HepG2 (cell line): ENCODE measurements around the gene RNU6-1. TPM values are rescaled to one million over a fixed set of nuclear protein-coding genes. Genes with fewer than 3 reads are reported as not detected.

ENCODE experiments used
- ARID4A ChIP-seq: sonication (generic); formaldehyde crosslinking; IDR thresholded peaks from 2 replicates; pipeline ENCODE4 v1.5.0; 2020; ENCODE audit warnings: mild to moderate bottlenecking, missing genetic modification reagents, borderline replicate concordance
- CBX2 ChIP-seq, 2 experiments: fragments of 200-600 bp in 1 of 2; sonication (generic); formaldehyde crosslinking in 1 of 2; IDR thresholded peaks; 2 replicates each; pipeline versions ENCODE4 v1.7.0 to v1.8.1; 2018 to 2022; ENCODE audit warnings: low read depth in 2 of 2, low read length in 1 of 2, mild to moderate bottlenecking in 1 of 2, missing genetic modification reagents in 1 of 2
- E2F1 ChIP-seq: sonication (generic); formaldehyde crosslinking; IDR thresholded peaks from 2 replicates; pipeline ENCODE4 v1.5.0; 2020; ENCODE audit warnings: missing genetic modification reagents
- FOXA3 ChIP-seq: IDR thresholded peaks from 2 replicates; pipeline ENCODE4 v1.6.1; 2016; ENCODE audit warnings: missing genetic modification reagents, missing compliant biosample characterization
- FOXC1 ChIP-seq: sonication (generic); formaldehyde crosslinking; IDR thresholded peaks from 2 replicates; pipeline ENCODE4 v1.8.0; 2022; ENCODE audit warnings: mild to moderate bottlenecking, missing genetic modification reagents, borderline replicate concordance
- FUBP1 ChIP-seq: sonication (generic); formaldehyde crosslinking; IDR thresholded peaks from 2 replicates; pipeline ENCODE4 v1.5.1; 2020; ENCODE audit warnings: missing genetic modification reagents, mild to moderate bottlenecking, borderline replicate concordance
- GABPB1 ChIP-seq: IDR thresholded peaks from 2 replicates; pipeline ENCODE4 v1.6.1; 2016; ENCODE audit warnings: mild to moderate bottlenecking, missing genetic modification reagents, moderate library complexity, missing compliant biosample characterization
- GLMP ChIP-seq: sonication (generic); formaldehyde crosslinking; IDR thresholded peaks from 2 replicates; pipeline ENCODE4 v1.9.0; 2021; ENCODE audit warnings: missing genetic modification reagents, mild to moderate bottlenecking, borderline replicate concordance
- HNRNPH1 ChIP-seq: fragments of 200-400 bp; formaldehyde crosslinking; optimal IDR thresholded peaks from 2 replicates; pipeline ENCODE3; 2017; ENCODE audit warnings: mild to moderate bottlenecking, low read depth, low read length
- HOXA5 ChIP-seq: sonication (generic); formaldehyde crosslinking; IDR thresholded peaks from 2 replicates; pipeline ENCODE4 v1.4.0; 2020; ENCODE audit warnings: missing genetic modification reagents
- JDP2 ChIP-seq: sonication (generic); formaldehyde crosslinking; IDR thresholded peaks from 2 replicates; pipeline ENCODE4 v1.8.1; 2022; ENCODE audit warnings: missing genetic modification reagents, borderline replicate concordance
- MEF2D ChIP-seq: sonication (generic); formaldehyde crosslinking; IDR thresholded peaks from 2 replicates; pipeline ENCODE4 v1.5.1; 2020; ENCODE audit warnings: mild to moderate bottlenecking, missing genetic modification reagents
- NFKBIZ ChIP-seq: IDR thresholded peaks from 2 replicates; pipeline ENCODE4 v1.6.1; 2018; ENCODE audit warnings: missing genetic modification reagents, missing compliant biosample characterization
- ZFP41 ChIP-seq: sonication (generic); formaldehyde crosslinking; IDR thresholded peaks from 2 replicates; pipeline ENCODE4 v1.4.0; 2020; ENCODE audit warnings: mild to moderate bottlenecking, missing genetic modification reagents, borderline replicate concordance
- ZNF335 ChIP-seq: sonication (generic); formaldehyde crosslinking; IDR thresholded peaks from 2 replicates; pipeline ENCODE4 v1.4.0; 2020; ENCODE audit warnings: missing genetic modification reagents
- ZSCAN20 ChIP-seq: sonication (generic); formaldehyde crosslinking; IDR thresholded peaks from 2 replicates; pipeline ENCODE4 v1.4.0; 2020; ENCODE audit warnings: missing genetic modification reagents, mild to moderate bottlenecking, borderline replicate concordance
- ZSCAN5A ChIP-seq: sonication (generic); formaldehyde crosslinking; IDR thresholded peaks from 2 replicates; pipeline ENCODE4 v1.8.0; 2022; ENCODE audit warnings: mild to moderate bottlenecking, missing genetic modification reagents, borderline replicate concordance
- polyA plus RNA-seq, 8 experiments: library from polyadenylated mRNA; depleted of rRNA in 3 of 8; stranded (reverse) in 7 of 8; unstranded in 1 of 8; fragments of >200 nt; fragmentation: Illumina TruSeq in 4 of 8; extraction: Trizol in 4 of 8; gene quantifications; 2 replicates each; pipeline versions ENCODE4 v1.2.1 to v1.2.3, GENCODE V29; 2011 to 2016; ENCODE audit warnings: low read depth in 4 of 8, missing spikeins in 1 of 8, mixed read lengths in 1 of 8; ENCODE audit not compliant: insufficient read depth in 1 of 8
- total RNA-seq, 5 experiments: library from RNA; depleted of rRNA; stranded (reverse); fragments of >200 nt; fragmentation: Illumina TruSeq; extraction: Trizol; gene quantifications; 2 replicates each; pipeline ENCODE4 v1.2.3, GENCODE V29; 2016; ENCODE audit warnings: low read depth in 1 of 5

The RNU6-1 gene
- total and polyA plus RNA-seq, 2 of the 13 experiments (the other 11 are each of a cell fraction or from before 2014, with no cell fraction given) = under 0.01 TPM; not detected in 1

GRCh38 chr15:67863442-67863987, 23.7 kb upstream of the RNU6-1 start (continued):
- no peak for TF ChIP-seq CBX2 (IDR thresholded peaks at IDR 0.05; ENCODE audit: low read depth, low read length)
- TF ChIP-seq CBX2 (CRISPR knock-in tag; IDR thresholded peaks at IDR 0.05; ENCODE audit: low read depth) = no peak
- TF ChIP-seq GABPB1 (CRISPR knock-in tag) = peak; percentile 81
- 0 out of 2 replicates have a peak, but pooled peaks have one; percentile 31 for TF ChIP-seq FOXA3 (CRISPR knock-in tag)
- TF ChIP-seq FUBP1 (CRISPR knock-in tag) = no peak
- no peak for TF ChIP-seq GLMP (CRISPR knock-in tag)
- TF ChIP-seq FOXC1 (CRISPR knock-in tag) = peak; percentile 51; the same call in 1 of the 2 replicates
- TF ChIP-seq ZSCAN20 (CRISPR knock-in tag) = peak; percentile 56; the same call in 1 of the 2 replicates
- peak; percentile 79 for TF ChIP-seq MEF2D (CRISPR knock-in tag)
- TF ChIP-seq ZSCAN5A = no peak
- peak; percentile 55; the same call in 1 of the 2 replicates for TF ChIP-seq E2F1 (CRISPR knock-in tag)
- TF ChIP-seq ARID4A (CRISPR knock-in tag) = peak; percentile 77; the same call in 1 of the 2 replicates
- no peak for TF ChIP-seq NFKBIZ
- TF ChIP-seq ZFP41 = no peak
- peak; percentile 86; the same call in 1 of the 2 replicates for TF ChIP-seq HOXA5 (CRISPR knock-in tag)
- TF ChIP-seq JDP2 (CRISPR knock-in tag) = no peak
- TF ChIP-seq HNRNPH1 = no peak
- no peak for TF ChIP-seq ZNF335
